Measurements from ENCODE around the gene AMFR.

- TF ChIP-seq CBFB (CRISPR knock-in tag; IDR thresholded peaks at IDR 0.05; ENCODE audit: low read depth) (no peak), ZNF138 (CRISPR knock-in tag; conservative IDR thresholded peaks at IDR 0.05) (no peak), NR2C2 (CRISPR knock-in tag; IDR thresholded peaks at IDR 0.05) (no peak), CREM (CRISPR knock-in tag; IDR thresholded peaks at IDR 0.05) (no peak), NFYB (CRISPR knock-in tag; conservative IDR thresholded peaks at IDR 0.05; ENCODE audit: low read depth) (no peak), ZNF423 (CRISPR knock-in tag; IDR thresholded peaks at IDR 0.05) (no peak)
- TF ChIP-seq, protein P1, sequence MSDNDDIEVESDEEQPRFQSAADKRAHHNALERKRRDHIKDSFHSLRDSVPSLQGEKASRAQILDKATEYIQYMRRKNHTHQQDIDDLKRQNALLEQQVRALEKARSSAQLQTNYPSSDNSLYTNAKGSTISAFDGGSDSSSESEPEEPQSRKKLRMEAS (CRISPR knock-in tag; IDR thresholded peaks at IDR 0.05), result no peak
- TF ChIP-seq, protein P2, sequence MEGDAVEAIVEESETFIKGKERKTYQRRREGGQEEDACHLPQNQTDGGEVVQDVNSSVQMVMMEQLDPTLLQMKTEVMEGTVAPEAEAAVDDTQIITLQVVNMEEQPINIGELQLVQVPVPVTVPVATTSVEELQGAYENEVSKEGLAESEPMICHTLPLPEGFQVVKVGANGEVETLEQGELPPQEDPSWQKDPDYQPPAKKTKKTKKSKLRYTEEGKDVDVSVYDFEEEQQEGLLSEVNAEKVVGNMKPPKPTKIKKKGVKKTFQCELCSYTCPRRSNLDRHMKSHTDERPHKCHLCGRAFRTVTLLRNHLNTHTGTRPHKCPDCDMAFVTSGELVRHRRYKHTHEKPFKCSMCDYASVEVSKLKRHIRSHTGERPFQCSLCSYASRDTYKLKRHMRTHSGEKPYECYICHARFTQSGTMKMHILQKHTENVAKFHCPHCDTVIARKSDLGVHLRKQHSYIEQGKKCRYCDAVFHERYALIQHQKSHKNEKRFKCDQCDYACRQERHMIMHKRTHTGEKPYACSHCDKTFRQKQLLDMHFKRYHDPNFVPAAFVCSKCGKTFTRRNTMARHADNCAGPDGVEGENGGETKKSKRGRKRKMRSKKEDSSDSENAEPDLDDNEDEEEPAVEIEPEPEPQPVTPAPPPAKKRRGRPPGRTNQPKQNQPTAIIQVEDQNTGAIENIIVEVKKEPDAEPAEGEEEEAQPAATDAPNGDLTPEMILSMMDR (IDR thresholded peaks at IDR 0.05), result no peak
- TF ChIP-seq, protein P3, sequence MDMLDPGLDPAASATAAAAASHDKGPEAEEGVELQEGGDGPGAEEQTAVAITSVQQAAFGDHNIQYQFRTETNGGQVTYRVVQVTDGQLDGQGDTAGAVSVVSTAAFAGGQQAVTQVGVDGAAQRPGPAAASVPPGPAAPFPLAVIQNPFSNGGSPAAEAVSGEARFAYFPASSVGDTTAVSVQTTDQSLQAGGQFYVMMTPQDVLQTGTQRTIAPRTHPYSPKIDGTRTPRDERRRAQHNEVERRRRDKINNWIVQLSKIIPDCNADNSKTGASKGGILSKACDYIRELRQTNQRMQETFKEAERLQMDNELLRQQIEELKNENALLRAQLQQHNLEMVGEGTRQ (CRISPR knock-in tag; IDR thresholded peaks at IDR 0.05), result no peak
Observed at GRCh38 chr16:56428091-56428490, 2.7 kb upstream of the AMFR start.

Data from WTC11 (cell line).